ENCODE measurements around the gene PAX1. TPM values are rescaled to one million over a fixed set of nuclear protein-coding genes. Genes with fewer than 3 reads are reported as not detected.

PAX1 gene
- total and polyA plus RNA-seq, 5 donors from 2014 or later: not detected

- no peaks in the 10 kb centered on the region for H3K36me3 Mint-ChIP-seq
- no peak for DNase-seq
- H3K9me3 Mint-ChIP-seq: peaks cover 0 to 2% (median 0%) of the 10 kb centered on the region in 7 donors
- H3K9me3 ChIP-seq (ENCODE audit: control insufficient read depth in 2 of 2, low read length in 2 of 2): no peaks in the 10 kb centered on the region
- no peak for ATAC-seq (ENCODE audit: low read depth in 2 of 2)
- H3K27ac ChIP-seq (ENCODE audit: insufficient read depth, low read length, poor library complexity, severe bottlenecking): no peak overlapping the region
- H3K4me3 ChIP-seq (ENCODE audit: low read depth, low read length): no peak overlapping the region
- no peaks in the 10 kb centered on the region for H3K36me3 ChIP-seq (ENCODE audit: control insufficient read depth, insufficient read depth, low read length)
- H3K4me1 Mint-ChIP-seq: peaks cover 0 to 5% (median 0%) of the 10 kb centered on the region in 4 donors
- H3K27me3 ChIP-seq (ENCODE audit: control insufficient read depth, insufficient read depth, low read length): peaks cover 34% of the 10 kb centered on the region
- peaks cover 77% of the 10 kb centered on the region for H3K27me3 Mint-ChIP-seq
- H3K27ac Mint-ChIP-seq: no peak overlapping the region
- no peak overlapping the region for H3K4me3 Mint-ChIP-seq
- no peaks in the 10 kb centered on the region for H3K4me1 ChIP-seq (ENCODE audit: control insufficient read depth, insufficient read depth, low read length, poor library complexity, severe bottlenecking)
Observed at GRCh38 chr20:21710341-21710740, 4.9 kb downstream of the PAX1 start.

GRCh38 chr20:21710863-21711431 is 5.5 kb downstream of the PAX1 start:
- H3K27me3 ChIP-seq (ENCODE audit: control insufficient read depth, insufficient read depth, low read length): peaks cover 40% of the 10 kb centered on the region

GRCh38 chr20:21712443-21713059 is 7.1 kb downstream of the PAX1 start:
- peaks cover 84% of the 10 kb centered on the region for H3K27me3 Mint-ChIP-seq
- ATAC-seq (ENCODE audit: low read depth in 2 of 2) (no peak), DNase-seq (no peak)
- Histone ChIP-seq H3K4me3 (ENCODE audit: low read depth, low read length) (no peak overlapping the region), H3K27ac (ENCODE audit: insufficient read depth, low read length, poor library complexity, severe bottlenecking) (no peak overlapping the region), H3K36me3 (ENCODE audit: control insufficient read depth, insufficient read depth, low read length) (no peaks in the 10 kb centered on the region), H3K9me3 (ENCODE audit: control insufficient read depth in 2 of 2, low read length in 2 of 2) (no peaks in the 10 kb centered on the region), H3K27me3 (ENCODE audit: control insufficient read depth, insufficient read depth, low read length) (peaks cover 41% of the 10 kb centered on the region), H3K4me1 (ENCODE audit: control insufficient read depth, insufficient read depth, low read length, poor library complexity, severe bottlenecking) (no peaks in the 10 kb centered on the region)
- H3K36me3 Mint-ChIP-seq: no peaks in the 10 kb centered on the region
- peaks cover 0 to 5% (median 0%) of the 10 kb centered on the region in 4 donors for H3K4me1 Mint-ChIP-seq
- no peak overlapping the region for H3K27ac Mint-ChIP-seq
- no peak overlapping the region for H3K4me3 Mint-ChIP-seq
- peaks cover 0 to 2% (median 0%) of the 10 kb centered on the region in 7 donors for H3K9me3 Mint-ChIP-seq

More at GRCh38 chr20:21710863-21711431, 5.5 kb downstream of the PAX1 start:
- Histone ChIP-seq H3K9me3 (ENCODE audit: control insufficient read depth in 2 of 2, low read length in 2 of 2) (no peaks in the 10 kb centered on the region), H3K36me3 (ENCODE audit: control insufficient read depth, insufficient read depth, low read length) (no peaks in the 10 kb centered on the region), H3K4me3 (ENCODE audit: low read depth, low read length) (no peak overlapping the region), H3K4me1 (ENCODE audit: control insufficient read depth, insufficient read depth, low read length, poor library complexity, severe bottlenecking) (no peaks in the 10 kb centered on the region), H3K27ac (ENCODE audit: insufficient read depth, low read length, poor library complexity, severe bottlenecking) (no peak overlapping the region)
- ATAC-seq (ENCODE audit: low read depth in 2 of 2): no peak
- no peak overlapping the region for H3K4me3 Mint-ChIP-seq
- no peaks in the 10 kb centered on the region for H3K36me3 Mint-ChIP-seq
- peaks cover 83% of the 10 kb centered on the region for H3K27me3 Mint-ChIP-seq
- peaks cover 0 to 2% (median 0%) of the 10 kb centered on the region in 7 donors for H3K9me3 Mint-ChIP-seq
- peaks cover 0 to 5% (median 0%) of the 10 kb centered on the region in 4 donors for H3K4me1 Mint-ChIP-seq
- DNase-seq: no peak
- H3K27ac Mint-ChIP-seq: no peak overlapping the region

- H3K27me3 Mint-ChIP-seq: peaks cover 84% of the 10 kb centered on the region
- no peak for ATAC-seq (ENCODE audit: low read depth in 2 of 2)
- H3K36me3 Mint-ChIP-seq: no peaks in the 10 kb centered on the region
- no peak overlapping the region for H3K4me3 Mint-ChIP-seq
- Histone ChIP-seq H3K27me3 (ENCODE audit: control insufficient read depth, insufficient read depth, low read length) (peaks cover 38% of the 10 kb centered on the region), H3K9me3 (ENCODE audit: control insufficient read depth in 2 of 2, low read length in 2 of 2) (no peaks in the 10 kb centered on the region), H3K4me1 (ENCODE audit: control insufficient read depth, insufficient read depth, low read length, poor library complexity, severe bottlenecking) (no peaks in the 10 kb centered on the region), H3K27ac (ENCODE audit: insufficient read depth, low read length, poor library complexity, severe bottlenecking) (no peak overlapping the region), H3K36me3 (ENCODE audit: control insufficient read depth, insufficient read depth, low read length) (no peaks in the 10 kb centered on the region), H3K4me3 (ENCODE audit: low read depth, low read length) (no peak overlapping the region)
- no peak for DNase-seq
- H3K27ac Mint-ChIP-seq: no peak overlapping the region
- peaks cover 0 to 2% (median 0%) of the 10 kb centered on the region in 7 donors for H3K9me3 Mint-ChIP-seq
- peaks cover 0 to 3% (median 0%) of the 10 kb centered on the region in 4 donors for H3K4me1 Mint-ChIP-seq
Observed at GRCh38 chr20:21713470-21713869, 8.0 kb downstream of the PAX1 start.

DNA sequence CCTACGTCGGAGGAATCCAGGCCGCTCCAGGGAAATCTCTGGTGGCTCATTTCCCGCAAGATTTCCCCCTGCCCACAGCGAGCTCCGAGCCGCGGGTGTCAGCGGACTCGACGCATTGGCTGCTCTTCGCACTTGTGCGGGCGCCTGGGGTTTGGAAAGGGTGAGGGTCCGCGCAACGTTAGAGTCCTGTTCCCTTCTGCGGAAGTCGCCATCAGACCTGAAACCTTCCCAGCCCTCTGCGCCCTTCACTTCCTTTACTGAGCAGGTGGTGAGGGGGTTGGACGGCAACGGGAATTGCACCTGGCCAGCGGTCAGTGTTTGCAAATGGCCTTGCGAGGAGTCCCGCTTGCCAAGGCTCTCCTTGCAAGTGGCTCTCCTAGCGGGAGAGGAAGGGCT is 8.4 kb downstream of the PAX1 start:
- Histone ChIP-seq H3K36me3 (ENCODE audit: control insufficient read depth, insufficient read depth, low read length) (no peaks in the 10 kb centered on the region), H3K9me3 (ENCODE audit: control insufficient read depth in 2 of 2, low read length in 2 of 2) (no peaks in the 10 kb centered on the region), H3K4me1 (ENCODE audit: control insufficient read depth, insufficient read depth, low read length, poor library complexity, severe bottlenecking) (no peaks in the 10 kb centered on the region), H3K27me3 (ENCODE audit: control insufficient read depth, insufficient read depth, low read length) (peaks cover 37% of the 10 kb centered on the region), H3K27ac (ENCODE audit: insufficient read depth, low read length, poor library complexity, severe bottlenecking) (no peak overlapping the region), H3K4me3 (ENCODE audit: low read depth, low read length) (no peak overlapping the region)
- Mint-ChIP-seq H3K4me3 (no peak overlapping the region), H3K27ac (no peak overlapping the region), H3K27me3 (peaks cover 81% of the 10 kb centered on the region), H3K4me1 (peaks cover 0 to 3% (median 0%) of the 10 kb centered on the region in 4 donors), H3K36me3 (no peaks in the 10 kb centered on the region), H3K9me3 (peaks cover 0 to 2% (median 0%) of the 10 kb centered on the region in 7 donors)
- DNase-seq (no peak), ATAC-seq (ENCODE audit: low read depth in 2 of 2) (no peak)

DNA sequence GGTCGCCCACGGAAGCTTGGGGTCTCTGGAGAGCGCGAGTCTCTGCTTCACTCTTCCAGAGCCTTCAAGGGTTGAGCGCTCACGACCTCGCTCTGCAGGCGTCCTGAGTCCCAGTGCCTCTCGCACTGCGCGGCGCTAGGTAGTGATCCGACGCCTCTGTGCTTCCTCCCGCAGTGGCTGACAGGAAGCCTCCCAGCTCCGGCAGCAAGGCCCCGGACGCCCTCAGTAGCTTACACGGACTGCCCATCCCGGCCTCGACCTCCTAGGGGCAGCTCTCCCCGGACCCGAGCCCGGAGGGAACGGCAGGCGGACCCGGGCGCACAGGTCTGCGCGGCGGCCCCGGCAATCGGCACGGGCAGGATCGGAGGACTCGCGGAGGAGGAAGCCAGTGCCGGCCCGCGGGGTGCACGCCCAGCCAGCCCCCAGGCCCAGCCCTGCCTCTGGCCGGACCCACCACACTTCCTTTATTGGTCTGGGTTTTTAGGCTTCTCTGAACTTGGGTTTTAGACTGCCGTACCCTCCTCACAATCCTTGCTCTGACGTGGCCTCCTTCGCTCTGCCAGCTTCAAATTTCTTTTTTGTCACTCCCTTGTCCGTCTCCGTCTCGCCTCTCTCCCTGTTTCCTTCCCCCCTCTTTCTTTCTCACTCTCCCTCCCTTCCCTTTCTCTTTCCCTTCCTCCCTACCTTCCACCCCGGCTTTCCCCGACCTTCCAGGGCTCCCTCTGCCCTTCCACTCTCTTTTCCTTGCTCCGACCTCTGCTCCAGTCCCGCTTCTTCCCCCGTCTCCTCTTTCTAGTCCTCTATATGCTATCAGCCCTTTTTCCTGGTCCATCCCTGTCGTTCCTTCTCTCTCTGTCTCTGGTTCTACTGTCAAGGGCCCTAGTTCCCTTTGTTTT is 9.1 kb downstream of the PAX1 start:
- Mint-ChIP-seq H3K4me1 (peaks cover 0 to 3% (median 0%) of the 10 kb centered on the region in 4 donors), H3K27ac (no peak overlapping the region), H3K4me3 (no peak overlapping the region), H3K27me3 (peaks cover 80% of the 10 kb centered on the region), H3K9me3 (peaks cover 0 to 2% (median 0%) of the 10 kb centered on the region in 7 donors), H3K36me3 (no peaks in the 10 kb centered on the region)
- Histone ChIP-seq H3K9me3 (ENCODE audit: control insufficient read depth in 2 of 2, low read length in 2 of 2) (no peaks in the 10 kb centered on the region), H3K27me3 (ENCODE audit: control insufficient read depth, insufficient read depth, low read length) (peaks cover 38% of the 10 kb centered on the region), H3K4me1 (ENCODE audit: control insufficient read depth, insufficient read depth, low read length, poor library complexity, severe bottlenecking) (no peaks in the 10 kb centered on the region), H3K36me3 (ENCODE audit: control insufficient read depth, insufficient read depth, low read length) (no peaks in the 10 kb centered on the region), H3K27ac (ENCODE audit: insufficient read depth, low read length, poor library complexity, severe bottlenecking) (no peak overlapping the region), H3K4me3 (ENCODE audit: low read depth, low read length) (no peak overlapping the region)
- ATAC-seq (ENCODE audit: low read depth in 2 of 2) (no peak), DNase-seq (no peak)

GRCh38 chr20:21715193-21715881 is 9.9 kb downstream of the PAX1 start:
- Mint-ChIP-seq H3K36me3 (no peaks in the 10 kb centered on the region), H3K4me3 (no peak overlapping the region), H3K27ac (no peak overlapping the region), H3K4me1 (peaks cover 0 to 3% (median 0%) of the 10 kb centered on the region in 4 donors), H3K9me3 (no peaks in the 10 kb centered on the region), H3K27me3 (peaks cover 77% of the 10 kb centered on the region)
- no peak for DNase-seq
- Histone ChIP-seq H3K4me1 (ENCODE audit: control insufficient read depth, insufficient read depth, low read length, poor library complexity, severe bottlenecking) (no peaks in the 10 kb centered on the region), H3K27ac (ENCODE audit: insufficient read depth, low read length, poor library complexity, severe bottlenecking) (no peak overlapping the region), H3K27me3 (ENCODE audit: control insufficient read depth, insufficient read depth, low read length) (peaks cover 38% of the 10 kb centered on the region), H3K9me3 (ENCODE audit: control insufficient read depth in 2 of 2, low read length in 2 of 2) (no peaks in the 10 kb centered on the region), H3K36me3 (ENCODE audit: control insufficient read depth, insufficient read depth, low read length) (no peaks in the 10 kb centered on the region), H3K4me3 (ENCODE audit: low read depth, low read length) (no peak overlapping the region)
- no peak for ATAC-seq (ENCODE audit: low read depth in 2 of 2)

All from CD4-positive, CD25-positive, alpha-beta regulatory T cell (primary cell).